GM21619 (cell line): ENCODE measurements around the gene ABCA10.
"Not testable (repeated sequence)": the region's sequence is repeated elsewhere in the genome, so short reads cannot be mapped to it uniquely, and the experiment has no call there.

Experiments used
- ATAC-seq: cut with Tn5 transposase; IDR thresholded peaks from one replicate; pipeline ENCODE4 v1.9.1; 2021; ENCODE audit not compliant: unreplicated experiment

ABCA10 gene, protein sequence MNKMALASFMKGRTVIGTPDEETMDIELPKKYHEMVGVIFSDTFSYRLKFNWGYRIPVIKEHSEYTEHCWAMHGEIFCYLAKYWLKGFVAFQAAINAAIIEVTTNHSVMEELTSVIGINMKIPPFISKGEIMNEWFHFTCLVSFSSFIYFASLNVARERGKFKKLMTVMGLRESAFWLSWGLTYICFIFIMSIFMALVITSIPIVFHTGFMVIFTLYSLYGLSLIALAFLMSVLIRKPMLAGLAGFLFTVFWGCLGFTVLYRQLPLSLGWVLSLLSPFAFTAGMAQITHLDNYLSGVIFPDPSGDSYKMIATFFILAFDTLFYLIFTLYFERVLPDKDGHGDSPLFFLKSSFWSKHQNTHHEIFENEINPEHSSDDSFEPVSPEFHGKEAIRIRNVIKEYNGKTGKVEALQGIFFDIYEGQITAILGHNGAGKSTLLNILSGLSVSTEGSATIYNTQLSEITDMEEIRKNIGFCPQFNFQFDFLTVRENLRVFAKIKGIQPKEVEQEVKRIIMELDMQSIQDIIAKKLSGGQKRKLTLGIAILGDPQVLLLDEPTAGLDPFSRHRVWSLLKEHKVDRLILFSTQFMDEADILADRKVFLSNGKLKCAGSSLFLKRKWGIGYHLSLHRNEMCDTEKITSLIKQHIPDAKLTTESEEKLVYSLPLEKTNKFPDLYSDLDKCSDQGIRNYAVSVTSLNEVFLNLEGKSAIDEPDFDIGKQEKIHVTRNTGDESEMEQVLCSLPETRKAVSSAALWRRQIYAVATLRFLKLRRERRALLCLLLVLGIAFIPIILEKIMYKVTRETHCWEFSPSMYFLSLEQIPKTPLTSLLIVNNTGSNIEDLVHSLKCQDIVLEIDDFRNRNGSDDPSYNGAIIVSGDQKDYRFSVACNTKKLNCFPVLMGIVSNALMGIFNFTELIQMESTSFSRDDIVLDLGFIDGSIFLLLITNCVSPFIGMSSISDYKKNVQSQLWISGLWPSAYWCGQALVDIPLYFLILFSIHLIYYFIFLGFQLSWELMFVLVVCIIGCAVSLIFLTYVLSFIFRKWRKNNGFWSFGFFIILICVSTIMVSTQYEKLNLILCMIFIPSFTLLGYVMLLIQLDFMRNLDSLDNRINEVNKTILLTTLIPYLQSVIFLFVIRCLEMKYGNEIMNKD (N-terminal part only)

DNA sequence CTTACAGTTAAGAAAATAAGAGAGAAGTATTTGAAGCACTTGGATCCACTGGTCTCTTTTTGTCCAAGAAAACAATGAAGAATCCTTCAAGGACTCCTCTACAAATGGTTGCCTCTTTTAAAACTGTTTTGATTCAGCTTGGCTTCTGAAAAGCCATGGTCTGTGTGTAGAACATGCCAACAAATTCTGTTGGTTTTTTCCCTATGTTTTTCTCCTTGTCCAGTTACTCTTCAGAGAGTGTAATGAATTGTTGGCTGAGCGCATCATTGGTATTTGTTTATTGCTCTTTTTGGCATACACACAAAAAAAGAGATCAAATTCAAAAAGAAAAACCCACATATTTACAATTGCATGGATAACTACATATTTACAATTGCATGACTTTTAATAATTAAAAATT lies at the start of gene ABCA10:
Gene ABCA10, minus strand, starts transcription at position 249 of the 400 bp plus-strand sequence. CDS start 3,466 bp downstream, outside the sequence.
- no peak for ATAC-seq

DNA sequence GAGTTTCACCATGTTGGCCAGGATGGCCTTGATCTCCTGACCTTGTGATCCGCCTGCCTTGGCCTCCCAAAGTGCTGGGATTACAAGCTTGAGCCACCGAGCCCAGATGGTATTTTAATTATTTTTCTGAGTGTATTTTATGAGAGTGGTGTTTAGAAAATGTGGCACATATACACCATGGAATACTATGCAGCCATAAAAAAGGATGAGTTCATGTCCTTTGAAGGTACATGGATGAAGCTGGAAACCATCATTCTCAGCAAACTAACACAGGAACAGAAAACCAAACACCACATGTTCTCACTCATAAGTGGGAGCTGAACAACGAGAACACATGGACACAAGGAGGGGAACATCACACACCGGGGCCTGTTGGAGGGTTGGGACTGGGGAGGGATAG lies 47.7 kb upstream of the ABCA10 start:
- not testable (repeated sequence) for ATAC-seq

DNA sequence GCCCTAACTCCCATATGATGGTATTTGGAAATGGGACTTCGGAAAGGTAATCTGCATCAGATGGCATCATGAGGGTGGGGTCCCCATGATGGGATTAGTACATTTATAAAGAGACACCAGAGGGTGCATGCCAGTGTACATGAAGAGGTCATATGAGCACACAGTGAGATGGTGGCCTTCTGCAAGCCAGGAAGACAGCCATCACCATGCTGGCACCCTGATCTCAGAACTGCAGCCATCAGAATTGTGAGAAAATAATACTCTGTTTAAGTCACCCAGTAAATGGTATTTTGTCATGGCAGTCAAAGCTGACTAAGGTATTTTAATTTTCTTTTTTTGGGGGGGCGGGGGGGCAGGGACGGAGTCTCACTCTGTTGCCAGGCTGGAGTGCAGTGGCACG lies 47.1 kb upstream of the ABCA10 start:
- no peak for ATAC-seq

DNA sequence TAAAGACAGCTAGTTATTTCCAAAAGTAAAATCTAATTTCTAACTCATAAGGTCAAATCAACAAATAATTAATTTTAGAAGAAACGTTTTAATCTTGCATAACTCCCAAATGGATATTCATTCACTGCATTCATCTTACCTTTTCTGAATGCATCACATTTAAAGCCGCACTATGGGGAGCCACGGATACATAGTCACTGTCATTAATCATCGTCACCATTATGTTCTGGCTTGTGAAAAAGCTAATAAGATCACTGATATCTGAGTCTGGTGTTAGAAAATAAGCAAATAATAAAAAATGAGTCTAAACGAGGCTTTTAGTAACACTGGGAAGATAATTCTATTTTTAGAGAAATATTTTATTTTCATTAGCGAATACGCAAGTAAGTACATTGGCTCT lies 42.4 kb upstream of the ABCA10 start:
- ATAC-seq, result no peak

DNA sequence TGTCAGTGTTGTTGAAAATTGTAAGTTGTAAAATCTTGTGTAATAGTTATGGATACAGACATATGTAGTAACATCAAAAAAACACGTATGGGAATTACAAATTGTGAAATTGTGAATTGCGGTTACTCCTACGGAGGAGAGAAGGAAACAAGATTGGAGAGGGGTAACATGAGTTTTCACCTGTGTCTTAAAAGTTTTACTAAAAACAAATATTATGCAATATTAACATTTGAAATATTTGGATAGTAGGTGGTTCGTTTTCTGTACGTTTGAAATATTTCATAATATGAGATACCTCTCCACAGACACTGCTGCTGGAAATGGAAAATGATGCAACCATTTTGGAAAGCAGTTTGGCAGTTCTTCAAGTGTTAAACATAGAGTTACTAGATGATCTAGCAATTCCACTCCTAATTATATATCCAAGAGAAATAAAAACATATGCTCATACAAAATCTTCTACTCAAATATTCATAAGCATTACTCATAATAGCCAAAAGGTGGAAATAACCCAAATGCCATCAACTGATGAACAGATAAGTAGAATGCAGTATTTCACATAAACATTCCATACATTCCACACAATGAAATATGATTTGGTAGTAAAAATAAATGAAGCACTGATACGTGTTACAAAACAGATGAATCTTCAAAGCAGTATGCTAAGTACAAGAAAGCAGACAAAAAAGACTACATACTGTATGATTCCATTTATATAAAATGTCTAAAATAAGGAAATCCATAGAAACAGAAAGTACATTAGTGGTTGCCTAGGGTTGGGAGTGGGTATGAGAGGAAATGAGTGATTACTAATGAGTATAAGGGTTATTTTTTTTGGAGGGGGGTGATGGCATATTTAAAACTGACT lies 40.7 kb upstream of the ABCA10 start:
- ATAC-seq, result no peak

DNA sequence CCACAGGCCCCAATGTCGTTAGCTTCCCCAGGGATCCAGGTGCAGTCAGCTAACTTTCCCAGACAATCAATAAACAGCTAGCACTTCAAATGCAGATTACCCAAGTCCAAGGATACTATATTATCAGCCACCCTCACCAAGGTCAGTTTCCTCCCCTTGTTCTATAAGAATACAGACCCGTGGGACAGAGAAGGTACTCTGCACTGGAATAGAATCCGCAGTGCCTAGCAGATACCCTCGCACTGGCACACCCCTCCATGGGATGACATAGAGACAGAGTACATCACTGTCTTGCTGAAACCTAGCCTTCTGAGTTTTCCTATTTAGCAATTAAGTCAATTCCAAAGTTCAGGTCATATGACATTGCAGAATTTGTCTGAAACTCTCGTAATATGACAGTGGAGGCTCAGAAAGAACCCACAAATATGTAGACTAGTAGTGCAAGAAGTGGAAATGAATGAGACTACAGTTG lies 40.0 kb upstream of the ABCA10 start:
- ATAC-seq, result no peak

DNA sequence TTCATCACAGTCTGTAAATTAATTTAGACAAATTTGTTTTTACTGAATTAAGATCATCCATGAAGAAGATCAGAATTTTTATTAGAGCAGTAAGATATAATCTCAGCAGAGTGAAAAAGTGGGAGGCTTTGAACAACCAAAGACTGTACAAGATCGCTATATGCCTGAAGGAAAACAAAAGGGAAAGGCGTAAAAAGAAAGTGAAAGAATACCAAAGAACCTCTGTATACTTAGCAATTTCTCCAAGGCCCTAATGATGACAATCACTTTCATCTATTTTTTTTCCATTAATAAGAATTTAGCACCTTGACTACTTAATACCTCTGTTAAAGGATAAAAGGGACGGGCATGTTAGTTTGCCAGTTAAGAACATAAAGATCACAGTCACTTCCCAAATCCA lies 38.6 kb upstream of the ABCA10 start:
- ATAC-seq, result no peak

DNA sequence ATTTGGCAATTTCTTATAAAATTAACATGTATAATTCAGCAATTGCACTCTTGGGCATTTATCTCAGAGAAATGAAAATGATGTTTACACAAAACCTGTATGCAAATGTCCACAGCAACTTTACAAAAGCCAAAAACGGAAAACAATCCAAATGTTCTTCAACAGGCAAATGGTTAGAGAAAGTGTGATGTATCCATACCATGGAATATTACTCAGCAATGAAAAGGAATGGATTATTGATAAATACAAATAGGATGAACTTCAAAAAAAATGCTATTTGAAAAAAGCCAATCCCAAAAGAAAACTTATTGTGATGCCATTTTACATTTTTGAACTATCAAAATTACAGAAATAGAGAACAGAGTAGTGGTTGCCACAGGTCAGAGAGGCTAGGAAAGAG lies 37.2 kb upstream of the ABCA10 start:
- no peak for ATAC-seq

DNA sequence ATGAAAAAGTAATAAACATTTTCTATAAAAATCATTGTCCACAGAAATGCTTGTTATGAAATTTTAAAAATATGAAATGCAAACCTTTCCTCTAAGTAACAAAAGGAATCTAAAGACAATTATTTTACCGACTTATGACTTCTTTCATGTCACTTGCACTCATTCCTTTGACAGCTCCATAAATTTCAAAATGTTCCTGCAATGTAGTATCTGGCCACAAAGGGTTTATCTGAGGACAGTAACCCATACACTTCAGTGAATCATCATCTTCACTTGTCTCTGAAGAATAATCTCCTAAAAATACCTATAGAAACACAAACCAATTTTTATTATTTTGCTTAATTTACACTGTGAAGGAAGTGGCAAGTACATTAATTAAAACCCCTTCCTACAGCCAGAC lies 25.6 kb upstream of the ABCA10 start:
- ATAC-seq, result no peak

DNA sequence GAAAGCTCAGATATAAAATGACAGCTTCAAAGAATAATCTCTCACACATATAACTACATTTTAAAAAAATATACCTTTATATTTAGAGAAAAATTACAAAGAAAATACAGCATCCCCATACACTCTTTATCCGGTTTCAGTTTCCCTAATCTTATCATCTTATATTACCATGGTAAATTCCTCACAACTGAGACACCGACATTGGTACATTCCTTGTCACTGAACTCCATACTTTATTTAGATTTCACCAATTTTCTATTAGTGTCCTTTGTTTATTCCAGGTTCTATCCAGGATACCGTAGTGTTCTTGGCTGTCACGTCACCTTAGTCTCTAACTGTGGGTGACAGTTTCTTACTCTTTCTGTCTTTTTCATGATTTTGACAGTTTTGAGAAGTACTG lies 22.0 kb upstream of the ABCA10 start:
- ATAC-seq, result no peak

DNA sequence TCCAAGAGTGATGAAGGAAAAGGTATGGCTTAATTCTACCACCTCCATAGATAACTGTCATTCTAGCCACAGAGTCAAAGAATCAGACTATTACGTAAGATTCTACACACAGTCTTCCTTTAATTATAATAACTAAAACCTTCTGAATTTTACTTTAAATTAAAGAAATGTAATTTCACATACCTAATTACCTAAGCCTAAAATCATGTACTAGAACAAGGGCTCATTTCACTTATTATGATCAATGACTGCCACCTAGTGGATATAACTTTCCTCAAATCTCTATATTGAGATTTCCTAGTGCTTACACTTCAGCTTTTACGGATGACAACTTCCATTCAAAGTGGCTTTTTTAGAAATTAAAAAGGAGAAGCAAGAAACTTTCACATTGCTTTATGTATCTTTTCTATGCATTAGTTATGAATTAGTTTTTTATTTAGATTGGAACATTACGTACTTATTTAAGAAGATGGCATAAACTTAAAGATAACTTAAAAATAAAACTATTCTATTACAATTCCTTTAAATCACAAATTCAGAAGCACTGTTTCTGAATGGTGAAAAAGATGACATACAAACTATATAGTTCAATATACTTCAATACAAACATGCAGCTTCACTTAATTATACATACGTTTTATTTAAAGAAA lies 18.2 kb upstream of the ABCA10 start:
- peak; percentile 58 for ATAC-seq

DNA sequence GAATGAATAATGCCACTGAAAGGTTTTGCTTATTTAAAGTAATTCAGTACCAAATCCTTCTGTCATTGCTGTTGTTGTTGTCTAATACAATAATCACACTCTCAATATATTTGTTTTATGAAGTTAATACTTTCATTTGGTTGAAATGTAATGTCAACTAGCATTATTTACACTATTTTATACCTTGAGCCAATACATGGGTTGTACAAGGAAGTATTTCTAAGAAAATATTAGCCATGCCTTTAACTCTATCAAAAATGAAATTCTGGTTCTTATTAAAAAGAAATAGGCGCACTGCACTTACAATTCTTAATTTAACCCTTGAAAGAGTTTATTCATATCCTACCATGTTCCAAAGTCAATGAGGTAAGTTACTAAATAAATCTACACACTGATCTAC lies 17.6 kb upstream of the ABCA10 start:
- no peak for ATAC-seq

DNA sequence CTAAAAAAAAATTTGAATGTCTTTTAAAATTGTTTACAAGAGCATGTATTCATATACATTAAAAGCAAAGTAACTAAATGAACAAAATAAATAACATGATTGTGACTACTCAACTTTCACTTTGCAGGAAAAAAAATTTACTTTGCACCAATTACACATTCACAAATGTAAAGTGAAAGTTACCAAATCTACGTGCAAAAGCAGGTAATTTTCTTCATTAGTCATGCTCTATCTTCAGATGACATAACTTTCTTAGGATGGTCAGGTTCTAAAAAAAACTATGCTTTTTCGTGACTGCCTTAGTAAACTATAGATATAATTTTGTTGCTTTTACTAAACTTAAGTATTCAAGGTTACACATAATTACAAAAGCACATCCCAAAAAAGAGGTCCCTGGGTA lies 17.0 kb upstream of the ABCA10 start:
- no peak for ATAC-seq

DNA sequence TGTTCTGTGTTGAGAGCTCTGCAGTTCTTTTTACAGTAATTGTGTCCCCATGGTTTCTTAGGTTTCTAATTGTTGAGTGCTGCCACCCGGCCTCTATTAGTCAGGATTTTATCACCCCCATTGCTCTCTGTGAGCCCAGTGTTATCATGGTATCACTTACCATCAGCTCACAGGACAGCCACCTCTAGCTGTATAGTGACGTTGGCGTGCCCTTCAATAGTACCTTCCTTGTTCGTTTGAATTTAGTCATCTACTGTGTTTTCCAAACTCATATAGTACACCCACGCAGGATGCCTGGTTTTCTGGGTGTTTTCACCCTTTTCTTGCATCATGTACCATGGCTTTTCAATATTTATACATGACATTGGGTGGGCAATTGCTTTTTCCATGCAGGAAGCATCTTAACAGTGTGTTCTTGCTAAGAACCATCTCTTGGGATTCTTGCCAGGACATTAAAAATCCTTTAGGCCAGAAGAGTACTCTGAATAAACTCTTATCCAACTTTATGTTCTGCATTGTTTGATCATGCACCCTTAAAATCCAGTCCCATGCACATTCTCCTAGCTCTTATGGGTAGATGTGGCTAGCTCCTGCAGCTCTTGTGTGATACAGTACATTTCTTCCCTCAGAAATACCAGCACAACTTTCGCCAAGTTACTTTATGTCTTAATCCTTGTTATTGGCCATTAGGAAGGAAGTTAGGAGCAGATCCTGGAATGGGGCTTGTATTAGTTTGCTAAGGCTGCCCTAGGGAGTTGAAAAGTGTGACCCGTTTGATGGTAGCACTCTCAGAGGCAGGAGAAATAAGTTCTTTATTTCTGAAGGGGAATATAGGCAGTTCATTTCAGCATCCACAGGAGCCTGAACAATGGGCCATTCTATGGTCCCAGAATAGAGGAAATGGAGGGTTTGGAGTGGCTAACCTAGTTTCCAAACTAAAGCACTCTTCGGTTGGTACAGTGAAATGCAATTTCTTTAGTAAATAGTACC lies 11.3 kb upstream of the ABCA10 start:
- no peak for ATAC-seq

DNA sequence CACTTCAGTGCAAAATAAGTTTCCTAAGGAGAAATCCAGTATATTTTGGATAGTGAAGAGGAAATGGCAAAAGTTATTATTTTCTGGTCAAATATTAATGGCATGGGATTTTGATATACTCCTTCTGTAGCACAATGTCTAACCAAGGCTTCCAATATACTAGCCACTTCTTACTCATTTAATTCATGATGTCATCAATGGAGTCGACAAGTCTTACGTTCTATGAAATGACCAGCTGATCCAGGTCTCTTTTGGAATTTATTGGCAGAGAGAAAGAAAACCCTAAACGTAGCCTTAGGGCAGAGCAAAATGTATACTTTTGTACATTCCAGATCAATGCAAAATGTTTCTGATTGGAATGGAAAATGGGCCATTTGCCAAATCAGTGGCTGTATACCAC lies 8.3 kb upstream of the ABCA10 start:
- no peak for ATAC-seq

DNA sequence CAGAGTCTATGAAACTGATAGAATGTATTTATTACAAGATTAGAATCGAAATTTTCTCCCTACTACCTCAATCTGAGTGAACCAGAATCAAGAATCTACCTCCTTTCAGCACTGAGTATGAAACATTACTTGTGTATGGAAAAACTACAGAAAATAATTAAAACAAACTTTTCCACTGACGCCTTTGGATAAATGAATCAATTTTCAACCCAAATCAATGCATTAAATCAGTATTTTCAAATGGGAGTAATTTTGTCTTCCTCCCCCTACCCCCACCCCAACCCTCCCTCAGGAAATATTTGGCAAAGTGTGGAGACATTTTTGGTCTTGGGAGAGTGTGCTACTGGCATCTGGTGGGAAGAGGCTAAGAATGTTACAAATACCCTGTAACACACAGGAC lies 7.8 kb upstream of the ABCA10 start:
- ATAC-seq, result no peak

DNA sequence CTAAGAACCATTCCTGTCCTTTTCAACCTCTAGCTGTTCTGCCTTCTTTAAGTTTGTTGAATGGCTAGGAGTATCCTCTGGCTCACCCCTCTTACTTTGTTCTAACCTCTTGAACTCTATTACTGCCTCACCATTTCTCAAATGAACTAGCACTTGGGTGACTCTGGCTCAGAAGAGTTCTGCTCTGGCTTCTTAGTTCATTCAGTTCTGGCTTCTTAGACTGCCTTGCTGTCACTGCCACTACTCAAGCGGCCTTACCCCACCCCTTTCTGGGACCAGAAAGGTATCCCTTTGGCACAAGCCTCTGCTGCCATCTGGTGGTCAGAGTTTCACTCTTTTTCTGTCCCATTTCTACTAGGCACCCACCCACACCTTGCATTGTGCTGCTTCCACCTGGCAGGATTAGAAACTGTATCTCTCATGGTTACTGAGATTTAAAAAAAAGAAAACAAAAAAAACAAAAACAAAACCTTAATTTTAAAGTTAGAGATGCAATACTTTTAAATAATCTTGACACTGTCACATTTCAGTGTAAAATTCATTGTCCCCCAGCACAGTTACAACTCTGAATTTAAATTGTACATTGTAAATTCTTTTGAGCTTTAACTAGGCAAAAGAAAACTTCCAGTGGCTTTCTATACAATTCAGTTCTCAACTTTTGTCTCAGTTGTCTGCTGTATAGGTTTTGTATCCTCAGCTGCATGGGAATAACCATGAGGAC lies 6.9 kb upstream of the ABCA10 start:
- ATAC-seq, result peak; percentile 95

DNA sequence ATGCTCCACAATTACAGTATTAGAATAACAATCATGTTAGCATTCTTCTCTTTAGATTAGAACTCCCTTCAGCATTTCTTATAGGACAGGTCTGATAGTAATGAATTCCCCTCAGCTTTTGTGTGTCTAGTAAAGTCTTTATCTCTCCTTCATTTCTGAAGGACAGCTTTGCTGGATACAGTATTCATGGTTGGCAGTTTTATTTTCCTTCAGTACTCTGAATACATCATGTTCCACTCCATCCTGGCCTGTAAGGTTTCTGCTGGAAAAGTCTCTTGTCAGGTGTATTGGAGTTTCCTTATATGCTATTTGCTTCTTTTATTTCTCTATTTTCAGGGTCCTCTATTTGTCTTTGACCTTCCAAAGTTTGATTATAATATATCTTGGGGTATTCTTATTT lies 4.0 kb upstream of the ABCA10 start:
- ATAC-seq, result no peak
